Neural cell (in vitro differentiated cells): ENCODE results near the gene TMEM208.

Source experiments
- CTCF ChIP-seq: fragments of 450-650 bp; IDR thresholded peaks from 2 replicates; pipeline ENCODE4 v1.5.1; 2014; ENCODE audit warnings: antibody characterized with exemption, mild to moderate bottlenecking, moderate library complexity; ENCODE audit not compliant: poor library complexity, severe bottlenecking
- POLR2AphosphoS5 ChIP-seq: IDR thresholded peaks from 2 replicates; pipeline ENCODE4 v1.6.1; 2012

GRCh38 chr16:67202956-67203493, 23.9 kb upstream of the TMEM208 start:
- TF ChIP-seq CTCF, result no peak
- TF ChIP-seq POLR2AphosphoS5, result no peak
